ENCODE results near the gene FGD4. TPM values are rescaled to one million over a fixed set of nuclear protein-coding genes. Genes with fewer than 3 reads are reported as not detected.
A peak's percentile ranks its signal among the peaks of the same experiment; 100 is the strongest.

Gene FGD4
- total RNA-seq, 1 donor from 2014 or later, result 51.1 TPM

DNA sequence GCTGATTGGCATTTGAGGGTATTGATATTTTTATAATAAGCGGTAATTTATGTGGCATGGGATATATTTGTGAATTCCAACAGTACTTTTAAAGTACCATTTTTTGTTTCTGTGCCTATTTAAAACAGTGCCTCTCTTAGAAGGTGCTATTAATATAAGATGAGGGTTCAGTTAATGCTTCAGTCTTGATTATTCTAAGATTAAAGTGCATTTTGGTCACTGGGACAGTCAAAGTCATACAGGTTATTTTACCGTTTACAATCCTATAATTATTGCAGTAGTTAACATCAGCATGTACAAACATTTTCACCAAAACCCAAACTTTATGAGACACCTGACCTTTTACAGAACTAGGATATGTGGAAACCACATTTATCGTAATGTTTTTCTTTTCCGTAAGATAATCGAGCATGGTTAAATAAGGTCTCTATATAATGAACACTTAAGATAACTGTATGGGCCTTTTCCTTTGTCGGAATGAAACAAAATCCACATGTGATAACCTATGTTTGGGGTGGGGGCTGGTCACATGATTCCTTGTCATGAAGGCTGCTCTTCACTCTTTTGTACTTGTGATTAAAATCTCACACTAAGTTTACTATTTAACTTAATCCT lies 242.0 kb downstream of the FGD4 start:
- Histone ChIP-seq H3K9me3 (ENCODE audit: control insufficient read depth in 3 of 3, low read length in 3 of 3) (no peaks in the 10 kb centered on the region), H3K4me3 (ENCODE audit: low read length in 3 of 3) (no peak overlapping the region), H3K36me3 (ENCODE audit: control insufficient read depth in 3 of 3, insufficient read depth in 3 of 3, low read length in 3 of 3) (peaks cover 17 to 43% (median 39%) of the 10 kb centered on the region in 3 donors), H3K4me1 (ENCODE audit: control insufficient read depth in 3 of 3, insufficient read depth in 3 of 3, low read length in 3 of 3) (no peaks in the 10 kb centered on the region), H3K27ac (ENCODE audit: low read depth, low read length) (no peak overlapping the region), H3K27me3 (ENCODE audit: control insufficient read depth in 3 of 3, insufficient read depth in 3 of 3, low read length in 3 of 3) (no peaks in the 10 kb centered on the region), H3K9ac (ENCODE audit: low read depth in 1 of 3, low read length in 3 of 3) (no peak overlapping the region)

GRCh38 chr12:32644431-32644830 lies 245.1 kb downstream of the FGD4 start:
- H3K9ac ChIP-seq (ENCODE audit: low read depth in 1 of 3, low read length in 3 of 3), result no peak overlapping the region
- no peak overlapping the region for H3K4me3 ChIP-seq (ENCODE audit: low read length in 3 of 3)
- peaks cover 11 to 29% (median 26%) of the 10 kb centered on the region in 3 donors for H3K36me3 ChIP-seq (ENCODE audit: control insufficient read depth in 3 of 3, insufficient read depth in 3 of 3, low read length in 3 of 3)
- H3K9me3 ChIP-seq (ENCODE audit: control insufficient read depth in 3 of 3, low read length in 3 of 3), result no peaks in the 10 kb centered on the region
- H3K4me1 ChIP-seq (ENCODE audit: control insufficient read depth in 3 of 3, insufficient read depth in 3 of 3, low read length in 3 of 3), result no peaks in the 10 kb centered on the region
- no peaks in the 10 kb centered on the region for H3K27me3 ChIP-seq (ENCODE audit: control insufficient read depth in 3 of 3, insufficient read depth in 3 of 3, low read length in 3 of 3)
- H3K27ac ChIP-seq (ENCODE audit: low read depth, low read length), result no peak overlapping the region

GRCh38 chr12:32647275-32647674 lies 247.9 kb downstream of the FGD4 start:
- Histone ChIP-seq H3K4me3 (ENCODE audit: low read length in 3 of 3) (no peak overlapping the region), H3K4me1 (ENCODE audit: control insufficient read depth in 3 of 3, insufficient read depth in 3 of 3, low read length in 3 of 3) (no peaks in the 10 kb centered on the region), H3K9me3 (ENCODE audit: control insufficient read depth in 3 of 3, low read length in 3 of 3) (no peaks in the 10 kb centered on the region), H3K9ac (ENCODE audit: low read depth in 1 of 3, low read length in 3 of 3) (no peak overlapping the region), H3K27ac (ENCODE audit: low read depth, low read length) (no peak overlapping the region), H3K36me3 (ENCODE audit: control insufficient read depth in 3 of 3, insufficient read depth in 3 of 3, low read length in 3 of 3) (peaks cover 2 to 8% (median 5%) of the 10 kb centered on the region in 3 donors), H3K27me3 (ENCODE audit: control insufficient read depth in 3 of 3, insufficient read depth in 3 of 3, low read length in 3 of 3) (no peaks in the 10 kb centered on the region)

GRCh38 chr12:32650508-32650907 lies 251.2 kb downstream of the FGD4 start:
- Histone ChIP-seq H3K36me3 (ENCODE audit: control insufficient read depth in 3 of 3, insufficient read depth in 3 of 3, low read length in 3 of 3) (peaks cover 2 to 5% (median 5%) of the 10 kb centered on the region in 3 donors), H3K4me1 (ENCODE audit: control insufficient read depth in 3 of 3, insufficient read depth in 3 of 3, low read length in 3 of 3) (no peaks in the 10 kb centered on the region), H3K9ac (ENCODE audit: low read depth in 1 of 3, low read length in 3 of 3) (no peak overlapping the region), H3K27me3 (ENCODE audit: control insufficient read depth in 3 of 3, insufficient read depth in 3 of 3, low read length in 3 of 3) (no peaks in the 10 kb centered on the region), H3K27ac (ENCODE audit: low read depth, low read length) (no peak overlapping the region), H3K9me3 (ENCODE audit: control insufficient read depth in 3 of 3, low read length in 3 of 3) (no peaks in the 10 kb centered on the region), H3K4me3 (ENCODE audit: low read length in 3 of 3) (no peak overlapping the region)

- Histone ChIP-seq H3K27ac (ENCODE audit: low read depth, low read length) (no peak overlapping the region), H3K9me3 (ENCODE audit: control insufficient read depth in 3 of 3, low read length in 3 of 3) (no peaks in the 10 kb centered on the region), H3K36me3 (ENCODE audit: control insufficient read depth in 3 of 3, insufficient read depth in 3 of 3, low read length in 3 of 3) (peaks cover 0 to under 1% (median under 1%) of the 10 kb centered on the region in 3 donors), H3K4me1 (ENCODE audit: control insufficient read depth in 3 of 3, insufficient read depth in 3 of 3, low read length in 3 of 3) (no peaks in the 10 kb centered on the region), H3K9ac (ENCODE audit: low read depth in 1 of 3, low read length in 3 of 3) (no peak overlapping the region), H3K4me3 (ENCODE audit: low read length in 3 of 3) (no peak overlapping the region), H3K27me3 (ENCODE audit: control insufficient read depth in 3 of 3, insufficient read depth in 3 of 3, low read length in 3 of 3) (no peaks in the 10 kb centered on the region)
Observed at GRCh38 chr12:32651151-32651955, 252.0 kb downstream of the FGD4 start.

- Histone ChIP-seq H3K4me3 (ENCODE audit: low read length in 3 of 3) (no peak overlapping the region), H3K27me3 (ENCODE audit: control insufficient read depth in 3 of 3, insufficient read depth in 3 of 3, low read length in 3 of 3) (no peaks in the 10 kb centered on the region), H3K9ac (ENCODE audit: low read depth in 1 of 3, low read length in 3 of 3) (no peak overlapping the region), H3K4me1 (ENCODE audit: control insufficient read depth in 3 of 3, insufficient read depth in 3 of 3, low read length in 3 of 3) (no peaks in the 10 kb centered on the region), H3K9me3 (ENCODE audit: control insufficient read depth in 3 of 3, low read length in 3 of 3) (no peaks in the 10 kb centered on the region), H3K36me3 (ENCODE audit: control insufficient read depth in 3 of 3, insufficient read depth in 3 of 3, low read length in 3 of 3) (no peaks in the 10 kb centered on the region), H3K27ac (ENCODE audit: low read depth, low read length) (no peak overlapping the region)
Observed at GRCh38 chr12:32651956-32652210, 252.5 kb downstream of the FGD4 start.

- Histone ChIP-seq H3K4me1 (ENCODE audit: control insufficient read depth in 3 of 3, insufficient read depth in 3 of 3, low read length in 3 of 3) (peaks cover 18 to 26% (median 23%) of the 10 kb centered on the region in 3 donors), H3K36me3 (ENCODE audit: control insufficient read depth in 3 of 3, insufficient read depth in 3 of 3, low read length in 3 of 3) (no peaks in the 10 kb centered on the region), H3K9me3 (ENCODE audit: control insufficient read depth in 3 of 3, low read length in 3 of 3) (no peaks in the 10 kb centered on the region), H3K27ac (ENCODE audit: low read depth, low read length) (peak overlapping the region; percentile 87), H3K27me3 (ENCODE audit: control insufficient read depth in 3 of 3, insufficient read depth in 3 of 3, low read length in 3 of 3) (no peaks in the 10 kb centered on the region), H3K4me3 (ENCODE audit: low read length in 3 of 3) (peak overlapping the region in 2 of 3 donors; percentile 28 to 45), H3K9ac (ENCODE audit: low read depth in 1 of 3, low read length in 3 of 3) (peak overlapping the region; percentile 39 to 66 (median 47))
Observed at GRCh38 chr12:32659908-32660440, 260.6 kb downstream of the FGD4 start.

- Histone ChIP-seq H3K27ac (ENCODE audit: low read depth, low read length) (peak overlapping the region; percentile 87), H3K27me3 (ENCODE audit: control insufficient read depth in 3 of 3, insufficient read depth in 3 of 3, low read length in 3 of 3) (no peaks in the 10 kb centered on the region), H3K4me1 (ENCODE audit: control insufficient read depth in 3 of 3, insufficient read depth in 3 of 3, low read length in 3 of 3) (peaks cover 18 to 26% (median 23%) of the 10 kb centered on the region in 3 donors), H3K36me3 (ENCODE audit: control insufficient read depth in 3 of 3, insufficient read depth in 3 of 3, low read length in 3 of 3) (no peaks in the 10 kb centered on the region), H3K9me3 (ENCODE audit: control insufficient read depth in 3 of 3, low read length in 3 of 3) (no peaks in the 10 kb centered on the region), H3K9ac (ENCODE audit: low read depth in 1 of 3, low read length in 3 of 3) (peak overlapping the region in 1 of 3 donors; percentile 8), H3K4me3 (ENCODE audit: low read length in 3 of 3) (no peak overlapping the region)
Observed at GRCh38 chr12:32661706-32662105, 262.3 kb downstream of the FGD4 start.

- Histone ChIP-seq H3K9ac (ENCODE audit: low read depth in 1 of 3, low read length in 3 of 3) (no peak overlapping the region), H3K4me3 (ENCODE audit: low read length in 3 of 3) (no peak overlapping the region), H3K27me3 (ENCODE audit: control insufficient read depth in 3 of 3, insufficient read depth in 3 of 3, low read length in 3 of 3) (no peaks in the 10 kb centered on the region), H3K27ac (ENCODE audit: low read depth, low read length) (peak overlapping the region; percentile 87), H3K4me1 (ENCODE audit: control insufficient read depth in 3 of 3, insufficient read depth in 3 of 3, low read length in 3 of 3) (peaks cover 18 to 26% (median 23%) of the 10 kb centered on the region in 3 donors), H3K36me3 (ENCODE audit: control insufficient read depth in 3 of 3, insufficient read depth in 3 of 3, low read length in 3 of 3) (no peaks in the 10 kb centered on the region), H3K9me3 (ENCODE audit: control insufficient read depth in 3 of 3, low read length in 3 of 3) (no peaks in the 10 kb centered on the region)
Observed at GRCh38 chr12:32662665-32663064, 263.3 kb downstream of the FGD4 start.

- Histone ChIP-seq H3K27ac (ENCODE audit: low read depth, low read length) (no peak overlapping the region), H3K27me3 (ENCODE audit: control insufficient read depth in 3 of 3, insufficient read depth in 3 of 3, low read length in 3 of 3) (no peaks in the 10 kb centered on the region), H3K36me3 (ENCODE audit: control insufficient read depth in 3 of 3, insufficient read depth in 3 of 3, low read length in 3 of 3) (no peaks in the 10 kb centered on the region), H3K9ac (ENCODE audit: low read depth in 1 of 3, low read length in 3 of 3) (no peak overlapping the region), H3K9me3 (ENCODE audit: control insufficient read depth in 3 of 3, low read length in 3 of 3) (no peaks in the 10 kb centered on the region), H3K4me3 (ENCODE audit: low read length in 3 of 3) (no peak overlapping the region), H3K4me1 (ENCODE audit: control insufficient read depth in 3 of 3, insufficient read depth in 3 of 3, low read length in 3 of 3) (peaks cover 8 to 15% (median 12%) of the 10 kb centered on the region in 3 donors)
Observed at GRCh38 chr12:32666018-32666417, 266.7 kb downstream of the FGD4 start.

All from skeletal muscle tissue (tissue), 4 donors.